Vagina (tissue), 2 donors: ENCODE measurements around the gene STRIT1. TPM values are rescaled to one million over a fixed set of nuclear protein-coding genes. Genes with fewer than 3 reads are reported as not detected.

Source experiments
- DNase-seq, 2 donors: peaks; one replicate each; pipeline ENCODE4 v3.0.0-alpha.2; 2017; ENCODE audit errors: extremely low spot score in 2 of 2
- H3K27ac ChIP-seq: fragments of 200-600 bp; sonication (generic); one replicate; pipeline ENCODE4 v1.5.1; 2019
- H3K27me3 ChIP-seq: fragments of 200-600 bp; sonication (generic); one replicate; pipeline ENCODE4 v1.5.1; 2019
- H3K36me3 ChIP-seq, 2 donors: fragments of 200-600 bp; sonication (generic); one replicate each; pipeline ENCODE4 v1.5.1; 2017 to 2019
- H3K4me1 ChIP-seq: fragments of 200-600 bp; sonication (generic); one replicate; pipeline ENCODE4 v1.5.1; 2019
- H3K4me3 ChIP-seq, 2 donors: fragments of 200-600 bp; sonication (generic); 1 replicate in 1 of 2; 2 replicates in 1 of 2; pipeline ENCODE4 v1.5.1; 2016 to 2019
- H3K9me3 ChIP-seq: fragments of 200-600 bp; sonication (generic); one replicate; pipeline ENCODE4 v1.5.1; 2019
- POLR2A ChIP-seq, 2 donors: fragments of 450-650 bp; IDR thresholded peaks; one replicate each; pipeline ENCODE4 v1.6.1; 2017; ENCODE audit warnings: antibody characterized with exemption in 2 of 2, mild to moderate bottlenecking in 2 of 2, moderate library complexity in 2 of 2
- POLR2AphosphoS5 ChIP-seq, 2 donors: sonication (generic); formaldehyde crosslinking; IDR thresholded peaks; one replicate each; pipeline ENCODE4 v1.9.0; 2017; ENCODE audit warnings: antibody characterized with exemption in 2 of 2, mild to moderate bottlenecking in 2 of 2, low read depth in 1 of 2; ENCODE audit not compliant: insufficient read depth in 1 of 2
- intact Hi-C: fragments of 100-400 bp; cut with DNase I; formaldehyde crosslinking; loops from one replicate; pipeline ENCODE4 v1.15.1; 2023
- total RNA-seq: library from RNA; depleted of rRNA; stranded (reverse); fragments of >200 nt; gene quantifications from one replicate; pipeline ENCODE4 v1.2.3, GENCODE V29; 2016
- TF ChIP-seq, protein P1 (sequence below), 3 experiments: fragments of 450-650 bp in 2 of 3; fragments of 200-600 bp in 1 of 3; sonication (generic) in 1 of 3; IDR thresholded peaks; one replicate each; pipeline ENCODE4 v1.5.1; 2017 to 2019; ENCODE audit warnings: antibody characterized with exemption in 3 of 3, mild to moderate bottlenecking in 2 of 3, moderate library complexity in 2 of 3

The STRIT1 gene
- total RNA-seq, 1 donor from 2014 or later, result not detected

DNA sequence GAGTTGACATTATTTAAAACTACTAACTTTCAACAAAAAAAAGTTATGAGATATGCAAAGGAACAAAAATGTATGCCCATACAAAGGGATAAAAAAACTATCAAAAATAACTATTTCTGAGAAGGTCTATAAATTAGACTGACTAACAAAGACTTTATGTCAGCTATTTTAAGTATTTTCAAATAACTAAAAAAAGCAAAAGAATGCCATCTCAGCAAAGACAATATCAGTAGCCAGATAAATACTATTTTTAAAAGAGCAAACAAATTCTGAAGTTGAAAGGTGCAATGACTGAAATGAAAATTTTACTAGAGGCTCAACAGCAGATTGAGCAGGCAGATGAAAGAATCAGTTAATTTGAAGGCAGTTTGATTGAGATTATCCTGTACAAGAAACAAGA, 3.6 kb upstream of the STRIT1 start:
- DNase-seq, result no peak

DNA sequence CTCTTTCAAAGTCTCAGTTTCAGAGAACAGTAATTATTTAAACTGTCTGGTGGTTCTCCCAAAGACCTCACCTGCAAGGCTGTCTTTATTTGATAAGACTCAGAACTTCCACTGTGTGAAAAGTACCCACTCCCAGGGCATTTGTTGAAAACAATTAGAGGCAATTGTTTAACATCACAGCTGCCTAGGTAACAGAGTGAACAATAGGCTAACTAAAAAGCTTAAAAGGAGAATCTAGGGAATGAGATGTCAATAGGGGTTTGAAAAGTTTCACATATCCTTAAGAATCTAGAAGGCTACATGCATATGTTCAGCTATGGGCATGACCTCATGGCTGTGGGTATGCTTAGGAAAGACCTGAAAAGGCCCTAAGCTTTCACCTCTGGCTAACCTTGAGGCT, 2.9 kb upstream of the STRIT1 start:
- no peak for DNase-seq

More for the DNA sequence above, 3.6 kb upstream of the STRIT1 start:
- Histone ChIP-seq H3K36me3 (no peaks in the 10 kb centered on the region), H3K27me3 (no peaks in the 10 kb centered on the region), H3K9me3 (no peaks in the 10 kb centered on the region), H3K4me1 (no peaks in the 10 kb centered on the region), H3K27ac (no peak overlapping the region), H3K4me3 (no peak overlapping the region)
- TF ChIP-seq POLR2A (IDR thresholded peaks at IDR 0.05) (no peak), POLR2AphosphoS5 (IDR thresholded peaks at IDR 0.05; ENCODE audit: insufficient read depth in 1 of 2, low read depth in 1 of 2) (no peak)
- TF ChIP-seq, protein P1, sequence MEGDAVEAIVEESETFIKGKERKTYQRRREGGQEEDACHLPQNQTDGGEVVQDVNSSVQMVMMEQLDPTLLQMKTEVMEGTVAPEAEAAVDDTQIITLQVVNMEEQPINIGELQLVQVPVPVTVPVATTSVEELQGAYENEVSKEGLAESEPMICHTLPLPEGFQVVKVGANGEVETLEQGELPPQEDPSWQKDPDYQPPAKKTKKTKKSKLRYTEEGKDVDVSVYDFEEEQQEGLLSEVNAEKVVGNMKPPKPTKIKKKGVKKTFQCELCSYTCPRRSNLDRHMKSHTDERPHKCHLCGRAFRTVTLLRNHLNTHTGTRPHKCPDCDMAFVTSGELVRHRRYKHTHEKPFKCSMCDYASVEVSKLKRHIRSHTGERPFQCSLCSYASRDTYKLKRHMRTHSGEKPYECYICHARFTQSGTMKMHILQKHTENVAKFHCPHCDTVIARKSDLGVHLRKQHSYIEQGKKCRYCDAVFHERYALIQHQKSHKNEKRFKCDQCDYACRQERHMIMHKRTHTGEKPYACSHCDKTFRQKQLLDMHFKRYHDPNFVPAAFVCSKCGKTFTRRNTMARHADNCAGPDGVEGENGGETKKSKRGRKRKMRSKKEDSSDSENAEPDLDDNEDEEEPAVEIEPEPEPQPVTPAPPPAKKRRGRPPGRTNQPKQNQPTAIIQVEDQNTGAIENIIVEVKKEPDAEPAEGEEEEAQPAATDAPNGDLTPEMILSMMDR (IDR thresholded peaks at IDR 0.05), result no peak
- intact Hi-C loops, result no loop called here

DNA sequence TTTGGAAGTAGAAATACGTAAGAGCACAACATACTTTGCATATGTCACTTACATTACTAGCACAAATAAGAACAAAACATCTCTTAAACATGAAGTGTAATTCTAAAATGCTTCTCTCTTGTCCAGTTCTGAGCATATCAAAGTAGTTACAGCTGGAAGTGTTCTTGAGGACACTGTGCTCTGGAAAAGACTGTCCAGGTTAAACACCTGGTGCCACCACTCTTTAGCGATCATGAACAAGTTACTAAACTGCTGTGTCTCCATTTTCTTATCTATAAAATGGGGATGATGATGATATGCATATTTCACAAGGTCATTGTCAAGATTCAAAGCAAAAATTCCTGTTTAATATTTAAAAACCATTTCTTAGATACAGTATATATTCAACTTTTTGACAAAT, 790 bp downstream of the STRIT1 start:
- H3K36me3 ChIP-seq, result no peaks in the 10 kb centered on the region
- intact Hi-C loops, result no loop called here
- no peaks in the 10 kb centered on the region for H3K9me3 ChIP-seq
- TF ChIP-seq POLR2AphosphoS5 (IDR thresholded peaks at IDR 0.05; ENCODE audit: insufficient read depth in 1 of 2, low read depth in 1 of 2) (no peak), POLR2A (IDR thresholded peaks at IDR 0.05) (no peak)
- TF ChIP-seq, protein P1 (IDR thresholded peaks at IDR 0.05), result no peak
- H3K27ac ChIP-seq, result no peak overlapping the region
- H3K4me1 ChIP-seq, result no peaks in the 10 kb centered on the region
- DNase-seq, result no peak
- H3K27me3 ChIP-seq, result no peaks in the 10 kb centered on the region
- no peak overlapping the region for H3K4me3 ChIP-seq

More for the DNA sequence above, 2.9 kb upstream of the STRIT1 start:
- Histone ChIP-seq H3K27me3 (no peaks in the 10 kb centered on the region), H3K4me3 (no peak overlapping the region), H3K9me3 (no peaks in the 10 kb centered on the region), H3K27ac (no peak overlapping the region), H3K36me3 (no peaks in the 10 kb centered on the region), H3K4me1 (no peaks in the 10 kb centered on the region)
- TF ChIP-seq, protein P1 (IDR thresholded peaks at IDR 0.05), result no peak
- TF ChIP-seq POLR2AphosphoS5 (IDR thresholded peaks at IDR 0.05; ENCODE audit: insufficient read depth in 1 of 2, low read depth in 1 of 2) (no peak), POLR2A (IDR thresholded peaks at IDR 0.05) (no peak)
- intact Hi-C loops, result no loop called here

DNA sequence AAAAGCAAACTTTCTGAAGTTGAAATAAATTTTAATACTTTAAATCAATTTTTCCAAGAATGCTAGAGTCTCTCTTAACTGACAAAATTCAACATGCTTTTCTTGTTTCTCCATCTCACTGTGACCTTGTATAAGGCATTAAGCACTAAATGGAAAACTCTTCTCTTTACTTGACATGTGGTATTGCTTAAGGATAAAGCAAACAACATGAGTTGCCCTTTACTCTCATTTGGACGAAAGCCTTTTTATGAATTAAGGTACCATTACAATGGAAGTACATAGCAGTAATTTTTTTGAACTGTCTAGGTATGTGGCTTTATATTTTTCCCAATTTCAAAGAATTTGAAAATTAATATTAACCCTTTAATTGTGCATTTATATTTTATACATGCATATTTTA, 1.4 kb downstream of the STRIT1 start:
- no peaks in the 10 kb centered on the region for H3K4me1 ChIP-seq
- TF ChIP-seq POLR2A (IDR thresholded peaks at IDR 0.05), result no peak
- TF ChIP-seq POLR2AphosphoS5 (IDR thresholded peaks at IDR 0.05; ENCODE audit: insufficient read depth in 1 of 2, low read depth in 1 of 2), result no peak
- H3K9me3 ChIP-seq, result no peaks in the 10 kb centered on the region
- H3K27me3 ChIP-seq, result no peaks in the 10 kb centered on the region
- intact Hi-C loops, result no loop called here
- H3K27ac ChIP-seq, result no peak overlapping the region
- no peak overlapping the region for H3K4me3 ChIP-seq
- DNase-seq, result no peak
- H3K36me3 ChIP-seq, result no peaks in the 10 kb centered on the region

DNA sequence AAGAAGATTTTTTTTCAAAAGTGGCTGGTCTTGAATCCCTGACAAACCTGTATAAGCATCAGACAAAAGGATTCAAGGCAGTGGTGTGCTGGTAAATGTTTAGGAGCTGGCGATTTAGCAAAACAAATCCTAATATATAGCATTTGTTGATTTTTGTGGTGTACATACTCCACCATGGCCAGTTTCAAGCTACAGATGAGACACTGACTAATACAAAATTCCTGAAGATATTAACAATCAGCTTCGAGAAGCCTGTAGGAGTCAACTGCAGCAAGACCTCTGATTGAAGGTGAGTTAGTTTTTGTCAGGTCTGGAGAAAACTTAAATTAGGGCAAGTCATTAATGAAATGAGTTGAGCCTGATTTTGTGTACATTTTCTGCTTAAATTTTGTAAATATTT, 6.7 kb downstream of the STRIT1 start:
- H3K36me3 ChIP-seq, result no peaks in the 10 kb centered on the region
- no peak overlapping the region for H3K4me3 ChIP-seq
- no peak overlapping the region for H3K27ac ChIP-seq
- no peaks in the 10 kb centered on the region for H3K9me3 ChIP-seq
- no peak for TF ChIP-seq POLR2A (IDR thresholded peaks at IDR 0.05)
- TF ChIP-seq, protein P1 (IDR thresholded peaks at IDR 0.05), result no peak
- TF ChIP-seq POLR2AphosphoS5 (IDR thresholded peaks at IDR 0.05; ENCODE audit: insufficient read depth in 1 of 2, low read depth in 1 of 2), result no peak
- DNase-seq, result no peak
- no peaks in the 10 kb centered on the region for H3K27me3 ChIP-seq
- intact Hi-C loops, result no loop called here
- H3K4me1 ChIP-seq, result no peaks in the 10 kb centered on the region
